Measurements from ENCODE around the gene ATXN7.

The ATXN7 gene

GRCh38 chr3:63937661-63938651 lies 74.3 kb downstream of the ATXN7 start:
- DNase-seq, result no peak

GRCh38 chr3:63940389-63940757 lies 76.7 kb downstream of the ATXN7 start:
- no peak for DNase-seq

- DNase-seq, result no peak
Measured at GRCh38 chr3:63942528-63942927, 78.9 kb downstream of the ATXN7 start.

GRCh38 chr3:63943678-63944077 lies 80.0 kb downstream of the ATXN7 start:
- no peak for DNase-seq

GRCh38 chr3:63945558-63946096 lies 82.0 kb downstream of the ATXN7 start:
- no peak for DNase-seq

- DNase-seq, result no peak
Measured at GRCh38 chr3:63946753-63947152, 83.1 kb downstream of the ATXN7 start.

GRCh38 chr3:63947594-63947993 lies 83.9 kb downstream of the ATXN7 start:
- no peak for DNase-seq

GRCh38 chr3:63949005-63949404 lies 85.3 kb downstream of the ATXN7 start:
- no peak for DNase-seq

GRCh38 chr3:63950698-63951097 lies 87.0 kb downstream of the ATXN7 start:
- no peak for DNase-seq

- DNase-seq, result no peak
Measured at GRCh38 chr3:63951492-63952247, 88.0 kb downstream of the ATXN7 start.

- DNase-seq, result no peak
Measured at GRCh38 chr3:63952248-63952594, 88.6 kb downstream of the ATXN7 start.

- no peak for DNase-seq
Measured at GRCh38 chr3:63954182-63954581, 90.5 kb downstream of the ATXN7 start.

GRCh38 chr3:63955036-63955650 lies 91.5 kb downstream of the ATXN7 start:
- DNase-seq, result no peak

GRCh38 chr3:63955830-63956545 lies 92.3 kb downstream of the ATXN7 start:
- DNase-seq, result no peak

GRCh38 chr3:63959146-63959545 lies 95.5 kb downstream of the ATXN7 start:
- DNase-seq, result no peak

GRCh38 chr3:63960048-63960711 lies 96.5 kb downstream of the ATXN7 start:
- no peak for DNase-seq

- DNase-seq, result no peak
Measured at GRCh38 chr3:63961891-63962290, 98.2 kb downstream of the ATXN7 start.

GRCh38 chr3:63963496-63963895 lies 99.8 kb downstream of the ATXN7 start:
- DNase-seq, result no peak

- DNase-seq, result no peak
Measured at GRCh38 chr3:63964681-63965485, 101.2 kb downstream of the ATXN7 start.

GRCh38 chr3:63966007-63966406 lies 102.3 kb downstream of the ATXN7 start:
- DNase-seq, result no peak

GRCh38 chr3:63966871-63967270 lies 103.2 kb downstream of the ATXN7 start:
- DNase-seq, result no peak
